Measurements from ENCODE around the gene GPX2.

The GPX2 gene

GRCh38 chr14:64946310-64947045, 3.9 kb upstream of the GPX2 start:
- DNase-seq (ENCODE audit: extremely low spot score), result no peak
- ChIA-PET CTCF (no interaction called here), POLR2A (interaction anchor here (0.7 kb wide), 1 partner anchor 11 kb away, joined by 3 read pairs; no protein-coding TSS in a partner anchor)
- TF ChIP-seq FOXA1 (IDR thresholded peaks at IDR 0.05), result no peak
- TF ChIP-seq ARNT (IDR thresholded peaks at IDR 0.05), result no peak
- no peak for TF ChIP-seq FOXM1 (IDR thresholded peaks at IDR 0.05; ENCODE audit: borderline replicate concordance)
- TF ChIP-seq SUZ12 (IDR thresholded peaks at IDR 0.05), result no peak
- no peak for TF ChIP-seq BHLHE40 (IDR thresholded peaks at IDR 0.05; ENCODE audit: borderline replicate concordance)
- TF ChIP-seq PKNOX1 (IDR thresholded peaks at IDR 0.05), result no peak
- no peak for TF ChIP-seq TARDBP (IDR thresholded peaks at IDR 0.05)
- TF ChIP-seq LEF1 (IDR thresholded peaks at IDR 0.05; ENCODE audit: borderline replicate concordance), result no peak
- TF ChIP-seq HDGF (IDR thresholded peaks at IDR 0.05; ENCODE audit: borderline replicate concordance), result no peak
- TF ChIP-seq FOXK2 (IDR thresholded peaks at IDR 0.05), result no peak
- TF ChIP-seq SP1 (IDR thresholded peaks at IDR 0.05), result no peak
- TF ChIP-seq ZNF384 (IDR thresholded peaks at IDR 0.05), result no peak
- TF ChIP-seq NFRKB (IDR thresholded peaks at IDR 0.05), result no peak
- TF ChIP-seq CTBP1 (IDR thresholded peaks at IDR 0.05; ENCODE audit: borderline replicate concordance), result no peak
- no peak for TF ChIP-seq L3MBTL2 (conservative IDR thresholded peaks at IDR 0.05)
- no peak for TF ChIP-seq ELF4 (IDR thresholded peaks at IDR 0.05)

- DNase-seq (ENCODE audit: extremely low spot score), result no peak
- POLR2A ChIA-PET, result no interaction called here
- TF ChIP-seq CTBP1 (IDR thresholded peaks at IDR 0.05; ENCODE audit: borderline replicate concordance) (no peak), FOXK2 (IDR thresholded peaks at IDR 0.05) (no peak), PKNOX1 (IDR thresholded peaks at IDR 0.05) (no peak), FOXA1 (IDR thresholded peaks at IDR 0.05) (no peak), ELF4 (IDR thresholded peaks at IDR 0.05) (no peak), FOXM1 (IDR thresholded peaks at IDR 0.05; ENCODE audit: borderline replicate concordance) (no peak), SP1 (IDR thresholded peaks at IDR 0.05) (no peak)
- CTCF ChIA-PET, result no interaction called here
These were observed 3.1 kb upstream of the GPX2 start for GRCh38 chr14:64945431-64946178.

GRCh38 chr14:64944861-64945260, 2.3 kb upstream of the GPX2 start:
- no peak for DNase-seq (ENCODE audit: extremely low spot score)
- POLR2A ChIA-PET, result no interaction called here
- CTCF ChIA-PET, result no interaction called here
- TF ChIP-seq L3MBTL2 (conservative IDR thresholded peaks at IDR 0.05) (no peak), TARDBP (IDR thresholded peaks at IDR 0.05) (no peak), SP1 (IDR thresholded peaks at IDR 0.05) (no peak), HDGF (IDR thresholded peaks at IDR 0.05; ENCODE audit: borderline replicate concordance) (no peak), SUZ12 (IDR thresholded peaks at IDR 0.05) (no peak)

GRCh38 chr14:64944041-64944440, 1.5 kb upstream of the GPX2 start:
- ChIA-PET POLR2A (interaction anchor here (1.1 kb wide), 1 partner anchor 43 kb away, joined by 3 read pairs; the partner anchor contains the start of gene FNTB), CTCF (interaction anchor here (0.9 kb wide), 1 partner anchor 24 kb away, joined by 3 read pairs; no protein-coding TSS in a partner anchor)
- DNase-seq (ENCODE audit: extremely low spot score), result no peak

GRCh38 chr14:64943556-64943955, 1.0 kb upstream of the GPX2 start:
- CTCF ChIA-PET, result interaction anchor here (0.9 kb wide), 1 partner anchor 24 kb away, joined by 3 read pairs; no protein-coding TSS in a partner anchor
- TF ChIP-seq LEF1 (IDR thresholded peaks at IDR 0.05; ENCODE audit: borderline replicate concordance), result no peak
- TF ChIP-seq L3MBTL2 (conservative IDR thresholded peaks at IDR 0.05), result no peak
- TF ChIP-seq BHLHE40 (IDR thresholded peaks at IDR 0.05; ENCODE audit: borderline replicate concordance), result no peak
- no peak for TF ChIP-seq FOXA1 (IDR thresholded peaks at IDR 0.05)
- no peak for TF ChIP-seq SP1 (IDR thresholded peaks at IDR 0.05)
- no peak for TF ChIP-seq ZNF384 (IDR thresholded peaks at IDR 0.05)
- TF ChIP-seq FOXK2 (IDR thresholded peaks at IDR 0.05), result no peak
- TF ChIP-seq HDGF (IDR thresholded peaks at IDR 0.05; ENCODE audit: borderline replicate concordance), result no peak
- POLR2A ChIA-PET, result interaction anchor here (1.1 kb wide), 1 partner anchor 43 kb away, joined by 3 read pairs; the partner anchor contains the start of gene FNTB
- no peak for DNase-seq (ENCODE audit: extremely low spot score)

More at GRCh38 chr14:64944041-64944440, 1.5 kb upstream of the GPX2 start:
- no peak for TF ChIP-seq ZNF384 (IDR thresholded peaks at IDR 0.05)
- TF ChIP-seq PKNOX1 (IDR thresholded peaks at IDR 0.05), result no peak
- no peak for TF ChIP-seq ARNT (IDR thresholded peaks at IDR 0.05)
- no peak for TF ChIP-seq CTBP1 (IDR thresholded peaks at IDR 0.05; ENCODE audit: borderline replicate concordance)
- TF ChIP-seq LEF1 (IDR thresholded peaks at IDR 0.05; ENCODE audit: borderline replicate concordance), result no peak
- TF ChIP-seq NFRKB (IDR thresholded peaks at IDR 0.05), result no peak
- no peak for TF ChIP-seq ELF4 (IDR thresholded peaks at IDR 0.05)
- no peak for TF ChIP-seq SUZ12 (IDR thresholded peaks at IDR 0.05)
- no peak for TF ChIP-seq HDGF (IDR thresholded peaks at IDR 0.05; ENCODE audit: borderline replicate concordance)
- TF ChIP-seq L3MBTL2 (conservative IDR thresholded peaks at IDR 0.05), result no peak

- TF ChIP-seq ZNF384 (IDR thresholded peaks at IDR 0.05) (no peak), FOXM1 (IDR thresholded peaks at IDR 0.05; ENCODE audit: borderline replicate concordance) (no peak), ELF4 (IDR thresholded peaks at IDR 0.05) (no peak), SUZ12 (IDR thresholded peaks at IDR 0.05) (no peak), CTBP1 (IDR thresholded peaks at IDR 0.05; ENCODE audit: borderline replicate concordance) (no peak), PKNOX1 (IDR thresholded peaks at IDR 0.05) (no peak), NFRKB (IDR thresholded peaks at IDR 0.05) (no peak), TARDBP (IDR thresholded peaks at IDR 0.05) (no peak), FOXA1 (IDR thresholded peaks at IDR 0.05) (no peak), SP1 (IDR thresholded peaks at IDR 0.05) (no peak)
- ChIA-PET POLR2A (no interaction called here), CTCF (no interaction called here)
- no peak for DNase-seq (ENCODE audit: extremely low spot score)
These were observed 2.1 kb downstream of the GPX2 start for GRCh38 chr14:64940336-64940910.
